GM12864 (cell line): ENCODE data around the gene ATP2A1.

ENCODE experiments used
- DNase-seq: peaks from one replicate; pipeline ENCODE4 v3.0.0-alpha.2; 2011; ENCODE audit warnings: low read depth
- H3K4me3 ChIP-seq: 2 replicates; pipeline ENCODE4 v1.5.1; 2011; ENCODE audit warnings: mild to moderate bottlenecking, low read depth, low read length, control low read depth
- CTCF ChIP-seq: IDR thresholded peaks from 2 replicates; pipeline ENCODE4 v1.5.1; 2011; ENCODE audit warnings: low read depth, mild to moderate bottlenecking, moderate library complexity, low read length, control low read depth, inconsistent platforms; ENCODE audit errors: missing control alignments

Gene ATP2A1

GRCh38 chr16:28836761-28837064 is 41.6 kb upstream of the ATP2A1 start:
- no peak for TF ChIP-seq CTCF
- no peak overlapping the region for H3K4me3 ChIP-seq
- DNase-seq: no peak

GRCh38 chr16:28837672-28838557 is 40.4 kb upstream of the ATP2A1 start:
- DNase-seq: no peak
- no peak for TF ChIP-seq CTCF
- H3K4me3 ChIP-seq: no peak overlapping the region

- no peak for DNase-seq
- no peak overlapping the region for H3K4me3 ChIP-seq
- no peak for TF ChIP-seq CTCF
Measured at GRCh38 chr16:28838558-28838918, 39.8 kb upstream of the ATP2A1 start.

- no peak overlapping the region for H3K4me3 ChIP-seq
- DNase-seq: no peak
- no peak for TF ChIP-seq CTCF
Measured at GRCh38 chr16:28839004-28839639, 39.2 kb upstream of the ATP2A1 start.

GRCh38 chr16:28839899-28840298 is 38.4 kb upstream of the ATP2A1 start:
- no peak overlapping the region for H3K4me3 ChIP-seq
- TF ChIP-seq CTCF: no peak
- DNase-seq: no peak

- no peak for DNase-seq
- no peak overlapping the region for H3K4me3 ChIP-seq
- no peak for TF ChIP-seq CTCF
Measured at GRCh38 chr16:28842696-28843095, 35.6 kb upstream of the ATP2A1 start.

GRCh38 chr16:28843766-28844165 is 34.5 kb upstream of the ATP2A1 start:
- no peak for TF ChIP-seq CTCF
- no peak for DNase-seq
- no peak overlapping the region for H3K4me3 ChIP-seq
